ACC112 (cell line): ENCODE measurements around the gene ADAMTSL1.

Source experiments
- H2AFZ ChIP-seq: fragments of 200-600 bp; sonication (generic); one replicate; pipeline ENCODE4 v1.6.0; 2017; ENCODE audit warnings: antibody characterized with exemption, low read length; ENCODE audit not compliant: unreplicated experiment
- H3K27ac ChIP-seq: fragments of 200-600 bp; sonication (generic); 2 replicates; pipeline ENCODE4 v1.5.1; 2014; ENCODE audit warnings: low read depth, mild to moderate bottlenecking, antibody characterized with exemption, low read length, moderate library complexity
- H3K27me3 ChIP-seq: fragments of 200-600 bp; sonication (generic); 2 replicates; pipeline ENCODE4 v1.6.1; 2014; ENCODE audit warnings: mild to moderate bottlenecking, antibody characterized with exemption, low read length, moderate library complexity, mixed read lengths; ENCODE audit not compliant: insufficient read depth
- H3K36me3 ChIP-seq: fragments of 200-600 bp; sonication (generic); 2 replicates; pipeline ENCODE4 v1.6.1; 2016; ENCODE audit warnings: mild to moderate bottlenecking, antibody characterized with exemption, low read length, moderate library complexity, mixed read lengths; ENCODE audit not compliant: insufficient read depth
- H3K4me1 ChIP-seq: fragments of 200-600 bp; sonication (generic); one replicate; pipeline ENCODE4 v1.6.1; 2016; ENCODE audit warnings: low read length, mixed read lengths; ENCODE audit not compliant: insufficient read depth, unreplicated experiment, control insufficient read depth
- H3K4me3 ChIP-seq: fragments of 200-600 bp; sonication (generic); 2 replicates; pipeline ENCODE4 v1.5.1; 2014; ENCODE audit warnings: mild to moderate bottlenecking, low read depth, low read length
- H3K79me2 ChIP-seq: fragments of 200-600 bp; sonication (generic); one replicate; pipeline ENCODE4 v1.6.0; 2016; ENCODE audit warnings: low read length; ENCODE audit not compliant: control insufficient read depth, unreplicated experiment, insufficient read depth

ADAMTSL1 gene

GRCh38 chr9:18499980-18500379 lies 26.0 kb downstream of the ADAMTSL1 start:
- Histone ChIP-seq H2AFZ (no peak overlapping the region), H3K27ac (no peak overlapping the region), H3K27me3 (no peaks in the 10 kb centered on the region), H3K36me3 (peaks cover 8% of the 10 kb centered on the region; the same call in 1 of the 2 replicates), H3K4me3 (no peak overlapping the region), H3K79me2 (peaks cover 77% of the 10 kb centered on the region), H3K4me1 (peaks cover 54% of the 10 kb centered on the region)

GRCh38 chr9:18500451-18500850 lies 26.5 kb downstream of the ADAMTSL1 start:
- Histone ChIP-seq H3K4me1 (peaks cover 49% of the 10 kb centered on the region), H3K27ac (no peak overlapping the region), H3K36me3 (peaks cover 4% of the 10 kb centered on the region; the same call in 1 of the 2 replicates), H3K79me2 (peaks cover 72% of the 10 kb centered on the region), H2AFZ (no peak overlapping the region), H3K27me3 (no peaks in the 10 kb centered on the region), H3K4me3 (no peak overlapping the region)

- Histone ChIP-seq H2AFZ (peak overlapping the region; percentile 72), H3K27ac (no peak overlapping the region), H3K4me1 (peaks cover 39% of the 10 kb centered on the region), H3K79me2 (peaks cover 58% of the 10 kb centered on the region), H3K4me3 (peak overlapping the region; percentile 75), H3K36me3 (no peaks in the 10 kb centered on the region; the same call in 1 of the 2 replicates), H3K27me3 (no peaks in the 10 kb centered on the region)
Measured at GRCh38 chr9:18501949-18502348, 28.0 kb downstream of the ADAMTSL1 start.

GRCh38 chr9:18502546-18502945 lies 28.6 kb downstream of the ADAMTSL1 start:
- H3K4me1 ChIP-seq, result peaks cover 33% of the 10 kb centered on the region
- H3K36me3 ChIP-seq, result no peaks in the 10 kb centered on the region; the same call in 1 of the 2 replicates
- peak overlapping the region; percentile 72 for H2AFZ ChIP-seq
- H3K27me3 ChIP-seq, result no peaks in the 10 kb centered on the region
- H3K4me3 ChIP-seq, result peak overlapping the region; percentile 75
- no peak overlapping the region for H3K27ac ChIP-seq
- H3K79me2 ChIP-seq, result peaks cover 54% of the 10 kb centered on the region

- H3K4me3 ChIP-seq, result no peak overlapping the region
- H3K4me1 ChIP-seq, result peaks cover 23% of the 10 kb centered on the region
- no peak overlapping the region for H3K27ac ChIP-seq
- peaks cover 47% of the 10 kb centered on the region for H3K79me2 ChIP-seq
- H3K36me3 ChIP-seq, result peaks cover 6% of the 10 kb centered on the region
- H3K27me3 ChIP-seq, result no peaks in the 10 kb centered on the region
- no peak overlapping the region for H2AFZ ChIP-seq
Measured at GRCh38 chr9:18504707-18505106, 30.8 kb downstream of the ADAMTSL1 start.

GRCh38 chr9:18507151-18507550 lies 33.2 kb downstream of the ADAMTSL1 start:
- peaks cover 31% of the 10 kb centered on the region for H3K79me2 ChIP-seq
- peaks cover 8% of the 10 kb centered on the region for H3K36me3 ChIP-seq
- H2AFZ ChIP-seq, result no peak overlapping the region
- H3K27me3 ChIP-seq, result no peaks in the 10 kb centered on the region
- H3K4me3 ChIP-seq, result no peak overlapping the region
- H3K4me1 ChIP-seq, result peaks cover 10% of the 10 kb centered on the region
- no peak overlapping the region for H3K27ac ChIP-seq

- H3K4me3 ChIP-seq, result no peak overlapping the region
- H2AFZ ChIP-seq, result no peak overlapping the region
- H3K36me3 ChIP-seq, result no peaks in the 10 kb centered on the region
- H3K4me1 ChIP-seq, result peaks cover 23% of the 10 kb centered on the region
- peaks cover 25% of the 10 kb centered on the region for H3K79me2 ChIP-seq
- no peak overlapping the region for H3K27ac ChIP-seq
- no peaks in the 10 kb centered on the region for H3K27me3 ChIP-seq
Measured at GRCh38 chr9:18516514-18516913, 42.6 kb downstream of the ADAMTSL1 start.

- peaks cover 27% of the 10 kb centered on the region for H3K79me2 ChIP-seq
- H3K27ac ChIP-seq, result no peak overlapping the region
- no peaks in the 10 kb centered on the region for H3K36me3 ChIP-seq
- H3K4me3 ChIP-seq, result no peak overlapping the region
- no peak overlapping the region for H2AFZ ChIP-seq
- no peaks in the 10 kb centered on the region for H3K27me3 ChIP-seq
- peaks cover 19% of the 10 kb centered on the region for H3K4me1 ChIP-seq
Measured at GRCh38 chr9:18516965-18517364, 43.0 kb downstream of the ADAMTSL1 start.

GRCh38 chr9:18520416-18521047 lies 46.6 kb downstream of the ADAMTSL1 start:
- no peaks in the 10 kb centered on the region for H3K36me3 ChIP-seq
- H3K4me3 ChIP-seq, result no peak overlapping the region
- H3K79me2 ChIP-seq, result peaks cover 24% of the 10 kb centered on the region
- H3K27me3 ChIP-seq, result no peaks in the 10 kb centered on the region
- 0 out of 2 replicates have a peak overlapping the region, but pooled peaks have one; percentile 5 for H3K27ac ChIP-seq
- H3K4me1 ChIP-seq, result peaks cover 16% of the 10 kb centered on the region
- no peak overlapping the region for H2AFZ ChIP-seq

GRCh38 chr9:18526685-18527084 lies 52.7 kb downstream of the ADAMTSL1 start:
- Histone ChIP-seq H3K79me2 (peaks cover 17% of the 10 kb centered on the region), H3K4me1 (peaks cover 8% of the 10 kb centered on the region), H3K4me3 (no peak overlapping the region), H2AFZ (no peak overlapping the region), H3K27me3 (no peaks in the 10 kb centered on the region), H3K36me3 (no peaks in the 10 kb centered on the region), H3K27ac (no peak overlapping the region)
